Neural progenitor cell (in vitro differentiated cells): ENCODE results near the gene GAS6. TPM values are rescaled to one million over a fixed set of nuclear protein-coding genes. Genes with fewer than 3 reads are reported as not detected.

Experiments used
- DNase-seq: peaks from one replicate; pipeline ENCODE4 v3.0.0-alpha.2; 2016; ENCODE audit warnings: low spot score
- H2AFZ ChIP-seq: fragments of 200-600 bp; sonication (generic); replicated peaks from 2 replicates; pipeline ENCODE4 v1.6.1; 2016; ENCODE audit warnings: antibody characterized with exemption
- H3F3A ChIP-seq: fragments of 200-600 bp; sonication (generic); 2 replicates; pipeline ENCODE4 v1.6.1; 2016; ENCODE audit warnings: antibody characterized with exemption, low read depth
- H3K27ac ChIP-seq: fragments of 200-600 bp; sonication (generic); 2 replicates; pipeline ENCODE4 v1.5.1; 2016; ENCODE audit warnings: mild to moderate bottlenecking
- H3K27me3 ChIP-seq: fragments of 200-600 bp; sonication (generic); 2 replicates; pipeline ENCODE4 v1.6.1; 2016; ENCODE audit warnings: mild to moderate bottlenecking, moderate library complexity
- H3K36me3 ChIP-seq: fragments of 200-600 bp; sonication (generic); 2 replicates; pipeline ENCODE4 v1.5.1; 2016
- H3K4me1 ChIP-seq: fragments of 200-600 bp; sonication (generic); 2 replicates; pipeline ENCODE4 v1.6.1; 2016; ENCODE audit warnings: mixed run types
- H3K4me2 ChIP-seq: fragments of 200-600 bp; sonication (generic); 2 replicates; pipeline ENCODE4 v1.6.1; 2016
- H3K4me3 ChIP-seq: fragments of 200-600 bp; sonication (generic); 2 replicates; pipeline ENCODE4 v1.5.1; 2016
- H3K79me2 ChIP-seq: fragments of 200-600 bp; sonication (generic); 2 replicates; pipeline ENCODE4 v1.6.1; 2016; ENCODE audit warnings: low read depth
- H3K9ac ChIP-seq: fragments of 200-600 bp; sonication (generic); 2 replicates; pipeline ENCODE4 v1.6.1; 2016
- H3K9me3 ChIP-seq: fragments of 200-600 bp; sonication (generic); 2 replicates; pipeline ENCODE4 v1.5.1; 2016; ENCODE audit warnings: low read depth
- H4K20me1 ChIP-seq: fragments of 200-600 bp; sonication (generic); 2 replicates; pipeline ENCODE4 v1.6.1; 2016; ENCODE audit warnings: low read depth
- H3K27ac Mint-ChIP-seq: 3 replicates; pipeline ENCODE4 v1.8.0; 2021; ENCODE audit warnings: mixed read lengths
- H3K27me3 Mint-ChIP-seq: 2 replicates; pipeline ENCODE4 v1.8.0; 2022; ENCODE audit warnings: low read depth, mild to moderate bottlenecking, inconsistent platforms, moderate library complexity, mixed read lengths; ENCODE audit not compliant: insufficient read depth
- H3K36me3 Mint-ChIP-seq: 3 replicates; pipeline ENCODE4 v1.8.0; 2021; ENCODE audit warnings: mixed read lengths
- H3K4me1 Mint-ChIP-seq: 3 replicates; pipeline ENCODE4 v1.8.0; 2021; ENCODE audit warnings: mixed read lengths
- H3K4me3 Mint-ChIP-seq: 3 replicates; pipeline ENCODE4 v1.8.0; 2021; ENCODE audit warnings: mild to moderate bottlenecking, moderate library complexity, mixed read lengths
- H3K9me3 Mint-ChIP-seq: 3 replicates; pipeline ENCODE4 v1.8.0; 2020; ENCODE audit warnings: mixed read lengths
- CTCF ChIP-seq: fragments of 200-600 bp; sonication (generic); IDR thresholded peaks from 2 replicates; pipeline ENCODE4 v1.5.1; 2017; ENCODE audit warnings: antibody characterized with exemption, mild to moderate bottlenecking
- EZH2 ChIP-seq: fragments of 200-600 bp; sonication (generic); IDR thresholded peaks from 2 replicates; pipeline ENCODE4 v1.6.1; 2017; ENCODE audit warnings: antibody characterized with exemption, mild to moderate bottlenecking, moderate library complexity
- EZH2phosphoT487 ChIP-seq: fragments of 200-600 bp; sonication (generic); IDR thresholded peaks from 2 replicates; pipeline ENCODE4 v1.6.1; 2017; ENCODE audit warnings: antibody characterized with exemption
- total RNA-seq: library from RNA; depleted of rRNA; stranded (reverse); fragments of >200 nt; gene quantifications from 2 replicates; pipeline ENCODE4 v1.2.3, GENCODE V29; 2015; ENCODE audit warnings: low replicate concordance

Gene GAS6
- total RNA-seq, 1 donor from 2014 or later = 12.8 TPM

GRCh38 chr13:113783966-113784644, 79.8 kb downstream of the GAS6 start:
- Histone ChIP-seq H3K4me3 (no peak overlapping the region), H2AFZ (no peak overlapping the region), H3K27ac (no peak overlapping the region), H3K9me3 (no peaks in the 10 kb centered on the region), H3K4me2 (no peak overlapping the region), H3K4me1 (no peaks in the 10 kb centered on the region), H3K27me3 (peaks cover 4% of the 10 kb centered on the region), H3K36me3 (no peaks in the 10 kb centered on the region), H3F3A (no peaks in the 10 kb centered on the region), H4K20me1 (peaks cover 3% of the 10 kb centered on the region), H3K9ac (no peak overlapping the region), H3K79me2 (no peaks in the 10 kb centered on the region)
- DNase-seq = no peak
- H3K4me1 Mint-ChIP-seq = no peaks in the 10 kb centered on the region
- no peak overlapping the region for H3K4me3 Mint-ChIP-seq
- peaks cover 2% of the 10 kb centered on the region for H3K9me3 Mint-ChIP-seq
- no peaks in the 10 kb centered on the region for H3K27me3 Mint-ChIP-seq
- H3K27ac Mint-ChIP-seq = no peak overlapping the region
- TF ChIP-seq EZH2 = no peak
- no peak for TF ChIP-seq EZH2phosphoT487
- no peak for TF ChIP-seq CTCF
- H3K36me3 Mint-ChIP-seq = no peaks in the 10 kb centered on the region

- H3K36me3 Mint-ChIP-seq = no peaks in the 10 kb centered on the region
- no peak overlapping the region for H3K4me3 Mint-ChIP-seq
- H3K4me1 ChIP-seq = no peaks in the 10 kb centered on the region
- no peaks in the 10 kb centered on the region for H3K9me3 ChIP-seq
- no peak overlapping the region for H3K4me3 ChIP-seq
- H3K4me2 ChIP-seq = no peak overlapping the region
- peaks cover 4% of the 10 kb centered on the region for H3K27me3 ChIP-seq
- peaks cover 3% of the 10 kb centered on the region for H4K20me1 ChIP-seq
- H3K9ac ChIP-seq = no peak overlapping the region
- no peaks in the 10 kb centered on the region for H3K4me1 Mint-ChIP-seq
- no peaks in the 10 kb centered on the region for H3F3A ChIP-seq
- H3K79me2 ChIP-seq = no peaks in the 10 kb centered on the region
- TF ChIP-seq EZH2 (no peak), EZH2phosphoT487 (no peak), CTCF (no peak)
- H3K27ac Mint-ChIP-seq = no peak overlapping the region
- DNase-seq = no peak
- peaks cover 5% of the 10 kb centered on the region for H3K27me3 Mint-ChIP-seq
- H2AFZ ChIP-seq = no peak overlapping the region
- no peaks in the 10 kb centered on the region for H3K36me3 ChIP-seq
- H3K27ac ChIP-seq = no peak overlapping the region
- H3K9me3 Mint-ChIP-seq = no peaks in the 10 kb centered on the region
These were observed 80.5 kb downstream of the GAS6 start for GRCh38 chr13:113783200-113783881.

GRCh38 chr13:113782472-113782871, 81.4 kb downstream of the GAS6 start:
- Histone ChIP-seq H3K27me3 (peaks cover 4% of the 10 kb centered on the region), H3K4me1 (no peaks in the 10 kb centered on the region), H3F3A (no peaks in the 10 kb centered on the region), H3K4me2 (no peak overlapping the region), H3K27ac (no peak overlapping the region), H4K20me1 (peaks cover 8% of the 10 kb centered on the region), H3K4me3 (no peak overlapping the region), H3K79me2 (no peaks in the 10 kb centered on the region), H3K9ac (no peak overlapping the region), H2AFZ (no peak overlapping the region), H3K36me3 (no peaks in the 10 kb centered on the region), H3K9me3 (no peaks in the 10 kb centered on the region)
- no peaks in the 10 kb centered on the region for H3K4me1 Mint-ChIP-seq
- no peaks in the 10 kb centered on the region for H3K36me3 Mint-ChIP-seq
- no peak overlapping the region for H3K27ac Mint-ChIP-seq
- H3K9me3 Mint-ChIP-seq = no peaks in the 10 kb centered on the region
- DNase-seq = no peak
- no peak overlapping the region for H3K4me3 Mint-ChIP-seq
- no peak for TF ChIP-seq CTCF
- no peak for TF ChIP-seq EZH2
- TF ChIP-seq EZH2phosphoT487 = no peak
- H3K27me3 Mint-ChIP-seq = peaks cover 8% of the 10 kb centered on the region
